K562 (cell line): ENCODE results near the gene KCNJ15. TPM values are rescaled to one million over a fixed set of nuclear protein-coding genes. Genes with fewer than 3 reads are reported as not detected.

Experiments used
- CBFA2T2 ChIP-seq: fragments of 450-650 bp; conservative IDR thresholded peaks from 2 replicates; pipeline ENCODE4 v1.6.1; 2017; ENCODE audit warnings: mild to moderate bottlenecking
- CEBPG ChIP-seq, 3 experiments: fragments of 200-800 bp in 1 of 3; sonication (Bioruptor generic) in 1 of 3; sonication (generic) in 1 of 3; formaldehyde crosslinking in 1 of 3; IDR thresholded peaks in 2 of 3; conservative IDR thresholded peaks in 1 of 3; 2 replicates each; pipeline versions ENCODE4 v1.6.1 to v1.8.0; 2016 to 2022; ENCODE audit warnings: missing compliant biosample characterization in 2 of 3, missing genetic modification characterization in 2 of 3, mild to moderate bottlenecking in 1 of 3, missing genetic modification reagents in 1 of 3
- CREB1 ChIP-seq, 2 experiments: sonication (generic) in 1 of 2; formaldehyde crosslinking in 1 of 2; IDR thresholded peaks; 2 replicates each; pipeline versions ENCODE4 v1.6.1 to v1.8.0; 2012 to 2022; ENCODE audit warnings: inconsistent platforms in 1 of 2, mild to moderate bottlenecking in 1 of 2, missing genetic modification reagents in 1 of 2, moderate library complexity in 1 of 2
- ETV5 ChIP-seq: sonication (generic); formaldehyde crosslinking; IDR thresholded peaks from 2 replicates; pipeline ENCODE4 v1.4.0; 2020; ENCODE audit warnings: low read depth, mild to moderate bottlenecking, missing genetic modification reagents
- KAT8 ChIP-seq: fragments of 450-650 bp; IDR thresholded peaks from 2 replicates; pipeline ENCODE4 v1.6.1; 2016; ENCODE audit warnings: low read depth, mild to moderate bottlenecking
- MGA ChIP-seq: fragments of 450-650 bp; IDR thresholded peaks from 2 replicates; pipeline ENCODE4 v1.6.1; 2016; ENCODE audit warnings: mild to moderate bottlenecking, moderate library complexity
- NFXL1 ChIP-seq: fragments of 450-650 bp; formaldehyde crosslinking; IDR thresholded peaks from 2 replicates; pipeline ENCODE4 v1.4.0; 2021; ENCODE audit warnings: mild to moderate bottlenecking
- RHOXF2B ChIP-seq: fragments of 250-450 bp; sonication (Bioruptor Pico); conservative IDR thresholded peaks from 2 replicates; pipeline ENCODE4 v1.5.1; 2021
- TAF1 ChIP-seq: IDR thresholded peaks from 2 replicates; pipeline ENCODE4 v1.6.1; 2011; ENCODE audit warnings: mild to moderate bottlenecking, low read length, moderate library complexity; ENCODE audit not compliant: insufficient read depth, control insufficient read depth, severe bottlenecking; ENCODE audit errors: extremely low read depth
- ZNF175 ChIP-seq: fragments of 200-800 bp; sonication (Bioruptor generic); IDR thresholded peaks from 2 replicates; pipeline ENCODE4 v1.6.1; 2016; ENCODE audit warnings: low read depth, mild to moderate bottlenecking, missing genetic modification characterization, missing compliant biosample characterization
- ZNF551 ChIP-seq: fragments of 250-450 bp; sonication (Bioruptor Pico); IDR thresholded peaks from 2 replicates; pipeline ENCODE4 v1.5.0; 2021; ENCODE audit warnings: mild to moderate bottlenecking, moderate library complexity
- polyA plus RNA-seq, 8 experiments: library from polyadenylated mRNA; depleted of rRNA in 4 of 8; stranded (reverse) in 5 of 8; unstranded in 3 of 8; fragments of >200 nt; fragmentation: Nextera tagmentation in 2 of 8; fragmentation: Illumina TruSeq in 1 of 8; extraction: Ambion mirVana in 2 of 8; extraction: Trizol in 1 of 8; gene quantifications; 2 replicates each; pipeline versions ENCODE4 v1.2.1 to v1.2.3, GENCODE V29; 2011 to 2014; ENCODE audit warnings: inconsistent platforms in 1 of 8, missing spikeins in 1 of 8
- total RNA-seq, 7 experiments: library from RNA; depleted of rRNA in 6 of 7; stranded (reverse); fragments of >200 nt in 6 of 7; fragmentation: Illumina TruSeq in 2 of 7; extraction: Trizol in 2 of 7; gene quantifications; 2 replicates each; pipeline versions ENCODE4 v1.2.1 to v1.2.3, GENCODE V29; 2011 to 2021; ENCODE audit warnings: low replicate concordance in 1 of 7
- TF ChIP-seq, protein P1 (sequence below), 2 experiments: fragments of 450-650 bp in 1 of 2; sonication (generic) in 1 of 2; formaldehyde crosslinking in 1 of 2; IDR thresholded peaks in 1 of 2; conservative IDR thresholded peaks in 1 of 2; 2 replicates each; pipeline versions ENCODE4 v1.6.1 to v1.8.1; 2016 to 2023; ENCODE audit warnings: mild to moderate bottlenecking in 2 of 2, moderate library complexity in 2 of 2, inconsistent platforms in 1 of 2, missing genetic modification reagents in 1 of 2

The KCNJ15 gene
- total and polyA plus RNA-seq, 9 of the 15 experiments (the other 6 are each of a cell fraction or from before 2014, with no cell fraction given) = 0.20 to 3.0 (median 0.72) TPM; not detected in 1

DNA sequence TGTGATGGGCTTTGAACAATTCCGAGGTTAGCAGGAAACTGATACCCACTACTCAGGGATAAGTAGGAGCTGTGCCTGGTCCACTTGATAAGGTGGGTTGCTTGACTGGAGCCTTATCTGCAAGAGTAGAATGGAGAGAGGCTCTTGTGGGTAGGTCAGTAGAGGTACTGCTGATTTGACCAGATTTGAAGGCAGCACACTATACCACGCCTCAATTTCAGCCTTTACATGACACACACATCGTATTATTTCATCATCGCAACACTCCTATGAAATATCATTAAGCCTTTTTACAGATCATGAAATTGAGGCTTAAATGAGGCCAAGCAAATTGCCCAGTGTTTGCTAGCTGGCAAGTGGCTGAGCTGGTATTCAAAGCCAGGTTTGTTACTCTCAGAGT lies 69.6 kb downstream of the KCNJ15 start (continued):
- no peak for TF ChIP-seq MGA
- TF ChIP-seq CEBPG (CRISPR knock-in tag; IDR thresholded peaks at IDR 0.05) = no peak
- 0 out of 4 replicates have a peak, but pooled peaks of 1 of the 2 experiments have one; percentile 18 for TF ChIP-seq CEBPG (tag; conservative IDR thresholded peaks at IDR 0.05 in 1 of 2, IDR thresholded peaks at IDR 0.05 in 1 of 2)
- peak; percentile 23 for TF ChIP-seq CBFA2T2
- TF ChIP-seq, protein P1, sequence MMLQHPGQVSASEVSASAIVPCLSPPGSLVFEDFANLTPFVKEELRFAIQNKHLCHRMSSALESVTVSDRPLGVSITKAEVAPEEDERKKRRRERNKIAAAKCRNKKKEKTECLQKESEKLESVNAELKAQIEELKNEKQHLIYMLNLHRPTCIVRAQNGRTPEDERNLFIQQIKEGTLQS (IDR thresholded peaks at IDR 0.05) = peak; percentile 23; the same call in 1 of the 2 replicates
- TF ChIP-seq, protein P1 (CRISPR knock-in tag; conservative IDR thresholded peaks at IDR 0.05) = no peak
- TF ChIP-seq CREB1 (IDR thresholded peaks at IDR 0.05) = no peak
- TF ChIP-seq CREB1 (CRISPR knock-in tag; IDR thresholded peaks at IDR 0.05) = no peak
- no peak for TF ChIP-seq TAF1
- TF ChIP-seq ETV5 (CRISPR knock-in tag) = no peak
- TF ChIP-seq ZNF175 = no peak
- TF ChIP-seq RHOXF2B (CRISPR knock-in tag) = no peak
- no peak for TF ChIP-seq NFXL1
- no peak for TF ChIP-seq ZNF551 (CRISPR knock-in tag)
- no peak for TF ChIP-seq KAT8
